Uterus (tissue), 4 donors: ENCODE results near the gene RPAP2. TPM values are rescaled to one million over a fixed set of nuclear protein-coding genes. Genes with fewer than 3 reads are reported as not detected.
"Not testable (repeated sequence)": the region's sequence is repeated elsewhere in the genome, so short reads cannot be mapped to it uniquely, and the experiment has no call there.

Experiments used
- DNase-seq, 2 donors: peaks; one replicate each; pipeline ENCODE4 v3.0.0-alpha.2; 2019 to 2020
- H3K27ac ChIP-seq, 2 donors: fragments of 200-600 bp; sonication (generic); 1 replicate in 1 of 2; 2 replicates in 1 of 2; pipeline ENCODE4 v1.5.1; 2016 to 2018
- H3K27me3 ChIP-seq, 2 donors: fragments of 200-600 bp; sonication (generic); one replicate each; pipeline ENCODE4 v1.5.1; 2018 to 2019; ENCODE audit warnings: control low read depth in 1 of 2
- H3K36me3 ChIP-seq, 2 donors: fragments of 200-600 bp; sonication (generic); one replicate each; pipeline ENCODE4 v1.5.1; 2019; ENCODE audit warnings: control low read depth in 1 of 2
- H3K4me1 ChIP-seq, 2 donors: fragments of 200-600 bp; sonication (generic); one replicate each; pipeline ENCODE4 v1.5.1; 2018 to 2019; ENCODE audit warnings: control low read depth in 1 of 2
- H3K4me3 ChIP-seq, 2 donors: fragments of 200-600 bp; sonication (generic); 1 replicate in 1 of 2; 2 replicates in 1 of 2; pipeline ENCODE4 v1.5.1; 2018 to 2019; ENCODE audit warnings: mild to moderate bottlenecking in 1 of 2
- H3K9me3 ChIP-seq, 2 donors: fragments of 200-600 bp; sonication (generic); one replicate each; pipeline ENCODE4 v1.5.1; 2019; ENCODE audit warnings: control low read depth in 1 of 2
- CTCF ChIP-seq, 4 experiments: fragments of 200-600 bp in 2 of 4; fragments of 450-650 bp in 2 of 4; sonication (generic) in 2 of 4; IDR thresholded peaks; one replicate each; pipeline ENCODE4 v1.5.1; 2016 to 2019; ENCODE audit warnings: antibody characterized with exemption in 4 of 4, mild to moderate bottlenecking in 2 of 4, moderate library complexity in 1 of 4
- POLR2A ChIP-seq, 2 donors: fragments of 450-650 bp; IDR thresholded peaks; one replicate each; pipeline ENCODE4 v1.6.1; 2016; ENCODE audit warnings: antibody characterized with exemption in 2 of 2, mild to moderate bottlenecking in 1 of 2, moderate library complexity in 1 of 2
- intact Hi-C: fragments of 100-400 bp; cut with DNase I; formaldehyde crosslinking; loops from one replicate; pipeline ENCODE4 v1.15.1; 2023; ENCODE audit warnings: low total_unique reads
- total RNA-seq, 4 donors: library from RNA; depleted of rRNA in 3 of 4; stranded (reverse); fragments of >200 nt in 3 of 4; gene quantifications; one replicate each; pipeline versions ENCODE4 v1.1.0 to v1.2.4, GENCODE V29; 2014 to 2023
- donor health status: DM: yes; HTN: yes; CAD: no.

The RPAP2 gene
- 100 to 1,000 TPM in 1 of 4 donors, 10 to 100 TPM in 2, 1 to 10 TPM in 1; 7.6 to 131 (median 54.9) TPM for total RNA-seq

- Histone ChIP-seq H3K4me3 (peak within 1 kb of the TSS; percentile 80 to 83), H3K27me3 (no peaks in the 10 kb centered on the region), H3K36me3 (no peaks in the 10 kb centered on the region), H3K27ac (peak within 1 kb of the TSS; percentile 92 to 94), H3K9me3 (no peaks in the 10 kb centered on the region), H3K4me1 (no peaks in the 10 kb centered on the region)
- TF ChIP-seq POLR2A (IDR thresholded peaks at IDR 0.05) (peak; percentile 77 to 86), CTCF (IDR thresholded peaks at IDR 0.05) (peak in 2 of 4 experiments; percentile 5 to 8)
- intact Hi-C loops: no loop called here
- peak; percentile 70 to 79 for DNase-seq
Observed at GRCh38 chr1:92298573-92299476, at the start of gene RPAP2, which contains the start of gene GLMN. Gene RPAP2 (plus strand): TSS chr1:92299059. CDS start chr1:92299074, 15 bp downstream. Gene GLMN (minus strand): TSS chr1:92298987. CDS start chr1:92297999, 988 bp downstream.

- H3K27ac ChIP-seq, H3K36me3 ChIP-seq, DNase-seq, H3K4me1 ChIP-seq, H3K27me3 ChIP-seq, H3K9me3 ChIP-seq, intact Hi-C loops, H3K4me3 ChIP-seq: not testable (repeated sequence)
Observed at GRCh38 chr1:92254714-92255113, 44.1 kb upstream of the RPAP2 start.

- Histone ChIP-seq H3K9me3 (no peaks in the 10 kb centered on the region), H3K36me3 (no peaks in the 10 kb centered on the region), H3K27ac (no peak overlapping the region), H3K27me3 (no peaks in the 10 kb centered on the region), H3K4me3 (no peak overlapping the region), H3K4me1 (no peaks in the 10 kb centered on the region)
- intact Hi-C loops: no loop called here
- no peak for TF ChIP-seq POLR2A (IDR thresholded peaks at IDR 0.05)
- TF ChIP-seq CTCF (IDR thresholded peaks at IDR 0.05): no peak
- DNase-seq: no peak
Observed at GRCh38 chr1:92259350-92259749, 39.5 kb upstream of the RPAP2 start.

- intact Hi-C loops: no loop called here
- no peak for TF ChIP-seq POLR2A (IDR thresholded peaks at IDR 0.05)
- no peak for TF ChIP-seq CTCF (IDR thresholded peaks at IDR 0.05)
- H3K9me3 ChIP-seq: no peaks in the 10 kb centered on the region
- H3K4me1 ChIP-seq: no peaks in the 10 kb centered on the region
- no peak overlapping the region for H3K27ac ChIP-seq
- no peaks in the 10 kb centered on the region for H3K27me3 ChIP-seq
- DNase-seq: no peak
- no peak overlapping the region for H3K4me3 ChIP-seq
- H3K36me3 ChIP-seq: no peaks in the 10 kb centered on the region
Observed at GRCh38 chr1:92262516-92262915, 36.3 kb upstream of the RPAP2 start.

- Histone ChIP-seq H3K36me3 (no peaks in the 10 kb centered on the region), H3K9me3 (no peaks in the 10 kb centered on the region), H3K27me3 (no peaks in the 10 kb centered on the region), H3K27ac (no peak overlapping the region), H3K4me1 (no peaks in the 10 kb centered on the region), H3K4me3 (no peak overlapping the region)
- no peak for DNase-seq
- TF ChIP-seq CTCF (IDR thresholded peaks at IDR 0.05) (no peak), POLR2A (IDR thresholded peaks at IDR 0.05) (no peak)
- intact Hi-C loops: no loop called here
Observed at GRCh38 chr1:92273039-92273438, 25.8 kb upstream of the RPAP2 start.
